Natural killer cell (primary cell): Measurements from ENCODE around the gene MRPL27. TPM values are rescaled to one million over a fixed set of nuclear protein-coding genes. Genes with fewer than 3 reads are reported as not detected.

Experiments
- ATAC-seq, 3 donors: fragments of 150-1000 bp in 2 of 3; fragments of 200-7000 bp in 1 of 3; cut with Tn5 transposase; 1 replicate in 1 of 3; 2 replicates in 2 of 3; pipeline ENCODE4 v1.10.0; 2021; ENCODE audit warnings: mild to moderate bottlenecking in 2 of 3, moderate library complexity in 2 of 3
- DNase-seq, 2 donors: peaks; one replicate each; pipeline versions ENCODE4 v3.0.0 to v3.0.0-alpha.2; 2013 to 2021; ENCODE audit warnings: mixed read lengths in 1 of 2
- H3K27ac ChIP-seq: one replicate; pipeline ENCODE4 v1.5.1; 2013; ENCODE audit warnings: mild to moderate bottlenecking, low read length
- H3K27me3 ChIP-seq: one replicate; pipeline ENCODE4 v1.6.1; 2013; ENCODE audit warnings: low read length; ENCODE audit not compliant: control insufficient read depth, insufficient read depth
- H3K36me3 ChIP-seq: one replicate; pipeline ENCODE4 v1.6.1; 2013; ENCODE audit warnings: low read length; ENCODE audit not compliant: control insufficient read depth, insufficient read depth
- H3K4me1 ChIP-seq: one replicate; pipeline ENCODE4 v1.6.1; 2013; ENCODE audit warnings: low read length; ENCODE audit not compliant: control insufficient read depth, insufficient read depth
- H3K4me3 ChIP-seq: one replicate; pipeline ENCODE4 v1.5.1; 2013; ENCODE audit warnings: low read length
- H3K9me3 ChIP-seq: one replicate; pipeline ENCODE4 v1.6.1; 2013; ENCODE audit warnings: low read length; ENCODE audit not compliant: control insufficient read depth, insufficient read depth
- H3K27ac Mint-ChIP-seq, 2 donors: one replicate each; pipeline ENCODE4 v1.8.0; 2022; ENCODE audit warnings: mild to moderate bottlenecking in 2 of 2, mixed read lengths in 2 of 2, moderate library complexity in 1 of 2
- H3K27me3 Mint-ChIP-seq, 2 donors: one replicate each; pipeline ENCODE4 v1.8.0; 2022; ENCODE audit warnings: low read depth in 2 of 2, mixed read lengths in 2 of 2
- H3K36me3 Mint-ChIP-seq: one replicate; pipeline ENCODE4 v1.8.0; 2022; ENCODE audit warnings: mixed read lengths
- H3K4me1 Mint-ChIP-seq, 2 donors: one replicate each; pipeline ENCODE4 v1.8.0; 2022; ENCODE audit warnings: mixed read lengths in 2 of 2
- H3K4me3 Mint-ChIP-seq: one replicate; pipeline ENCODE4 v1.8.0; 2022; ENCODE audit warnings: mild to moderate bottlenecking, moderate library complexity, mixed read lengths
- H3K9me3 Mint-ChIP-seq, 2 donors: one replicate each; pipeline ENCODE4 v1.8.0; 2022; ENCODE audit warnings: mixed read lengths in 2 of 2
- CTCF ChIP-seq: fragments of 200-600 bp; IDR thresholded peaks from one replicate; pipeline ENCODE4 v1.8.0; 2022; ENCODE audit warnings: antibody characterized with exemption
- WGBS: methylation state at CpG from one replicate; pipeline ENCODE4 v1.1.7; 2013; ENCODE audit warnings: missing lambda C conversion rate; ENCODE audit not compliant: insufficient coverage; 5-methylcytosine and 5-hydroxymethylcytosine counted together
- intact Hi-C: fragments of 100-400 bp; cut with micrococcal nuclease; formaldehyde crosslinking; loops from one replicate; pipeline ENCODE4 v1.14.2; 2022
- total RNA-seq, 4 donors: library from RNA; stranded (reverse); fragments of 120-200 nt in 1 of 4; gene quantifications; one replicate each; pipeline versions ENCODE4 v1.2.3 to v1.2.4, GENCODE V29; 2013 to 2022

MRPL27 gene
- total RNA-seq, 3 donors from 2014 or later (not counting 1 experiment from before 2014, with no cell fraction given): 16.4 to 36.6 (median 31.3) TPM

GRCh38 chr17:50331085-50331791, 41.7 kb downstream of the MRPL27 start:
- H3K4me3 Mint-ChIP-seq: no peak overlapping the region
- WGBS: 82% methylated on average over 4 of the region's 4 CpGs
- Histone ChIP-seq H3K4me1 (no peaks in the 10 kb centered on the region), H3K27ac (no peak overlapping the region), H3K36me3 (no peaks in the 10 kb centered on the region), H3K27me3 (no peaks in the 10 kb centered on the region), H3K4me3 (no peak overlapping the region), H3K9me3 (no peaks in the 10 kb centered on the region)
- H3K27me3 Mint-ChIP-seq: peaks cover 7 to 11% of the 10 kb centered on the region in 2 donors
- H3K27ac Mint-ChIP-seq: no peak overlapping the region
- H3K4me1 Mint-ChIP-seq: peaks cover 7% of the 10 kb centered on the region in 2 donors
- ATAC-seq: no peak
- no peaks in the 10 kb centered on the region for H3K9me3 Mint-ChIP-seq
- no peaks in the 10 kb centered on the region for H3K36me3 Mint-ChIP-seq
- TF ChIP-seq CTCF: no peak
- intact Hi-C loops: no loop called here
- DNase-seq: no peak

DNA sequence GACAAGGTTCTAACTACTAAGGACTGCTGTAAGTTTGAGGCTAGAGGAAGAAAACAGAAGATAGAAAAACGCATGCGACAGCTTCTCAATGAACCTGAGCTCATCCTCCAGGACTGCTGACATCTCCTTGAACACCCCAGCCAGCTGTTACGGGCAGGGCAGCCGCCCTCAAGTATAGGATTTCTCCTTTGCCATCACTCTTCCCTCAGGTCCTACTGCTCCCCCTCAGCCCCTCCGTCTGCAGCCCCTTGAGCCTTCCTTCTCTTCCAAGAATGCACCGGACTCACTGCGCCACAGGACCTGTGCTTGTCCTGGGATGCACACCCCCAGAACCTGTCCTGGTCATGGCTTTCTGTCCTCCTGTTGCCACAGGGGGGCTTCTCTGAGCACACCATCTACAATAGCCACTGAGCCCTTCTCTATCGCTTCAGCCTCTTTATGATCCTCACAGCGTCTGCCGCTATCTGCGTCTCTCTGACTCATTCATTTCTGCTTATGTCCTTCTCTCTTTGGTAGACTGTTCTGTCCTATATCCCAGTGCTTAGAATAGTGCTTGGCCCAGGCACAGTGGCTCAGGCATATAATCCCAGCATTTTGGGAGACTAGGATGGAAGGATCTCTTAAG, 42.7 kb downstream of the MRPL27 start:
- Histone ChIP-seq H3K27ac (no peak overlapping the region), H3K4me1 (no peaks in the 10 kb centered on the region), H3K9me3 (no peaks in the 10 kb centered on the region), H3K4me3 (no peak overlapping the region), H3K27me3 (no peaks in the 10 kb centered on the region), H3K36me3 (no peaks in the 10 kb centered on the region)
- H3K9me3 Mint-ChIP-seq: no peaks in the 10 kb centered on the region
- 94% methylated on average over 11 of the region's 11 CpGs for WGBS
- H3K4me3 Mint-ChIP-seq: no peak overlapping the region
- no peak overlapping the region for H3K27ac Mint-ChIP-seq
- DNase-seq (no peak), ATAC-seq (no peak)
- intact Hi-C loops: no loop called here
- TF ChIP-seq CTCF: no peak
- H3K36me3 Mint-ChIP-seq: no peaks in the 10 kb centered on the region
- H3K27me3 Mint-ChIP-seq: peaks cover 7 to 11% of the 10 kb centered on the region in 2 donors
- H3K4me1 Mint-ChIP-seq: peaks cover 7% of the 10 kb centered on the region in 2 donors

DNA sequence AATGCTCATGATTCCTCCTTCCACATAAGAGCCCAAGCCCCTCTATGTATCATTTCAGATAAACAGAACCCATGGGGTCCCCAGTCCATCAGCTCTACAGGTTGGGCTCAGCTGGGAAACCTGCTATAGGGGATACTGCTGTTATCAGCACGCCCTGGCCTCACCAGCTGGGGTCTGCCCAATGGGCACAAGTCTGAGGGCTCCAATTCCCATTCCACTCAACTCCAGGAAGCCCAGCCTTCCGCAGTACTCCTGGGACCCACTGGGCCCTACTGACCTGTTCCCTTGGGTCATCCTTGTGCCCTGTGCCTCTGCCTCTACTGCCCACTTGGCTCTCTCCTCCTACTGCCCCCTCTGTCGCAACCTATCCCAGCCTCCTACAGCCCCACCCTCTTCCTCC, 43.3 kb downstream of the MRPL27 start:
- Mint-ChIP-seq H3K4me1 (peaks cover 7% of the 10 kb centered on the region in 2 donors), H3K4me3 (no peak overlapping the region)
- H3K9me3 ChIP-seq: no peaks in the 10 kb centered on the region

More for the DNA sequence above, 43.3 kb downstream of the MRPL27 start:
- Mint-ChIP-seq H3K27me3 (peaks cover 7 to 11% of the 10 kb centered on the region in 2 donors), H3K27ac (no peak overlapping the region), H3K36me3 (no peaks in the 10 kb centered on the region), H3K9me3 (no peaks in the 10 kb centered on the region)
- H3K4me3 ChIP-seq: no peak overlapping the region
- H3K36me3 ChIP-seq: no peaks in the 10 kb centered on the region
- intact Hi-C loops: no loop called here
- 92% methylated on average over 3 of the region's 3 CpGs for WGBS
- no peak for TF ChIP-seq CTCF
- DNase-seq (no peak), ATAC-seq (no peak)
- no peak overlapping the region for H3K27ac ChIP-seq
- H3K4me1 ChIP-seq: no peaks in the 10 kb centered on the region
- no peaks in the 10 kb centered on the region for H3K27me3 ChIP-seq
